CD4-positive, alpha-beta T cell (primary cell): Measurements from ENCODE around the gene PPEF1. TPM values are rescaled to one million over a fixed set of nuclear protein-coding genes. Genes with fewer than 3 reads are reported as not detected.

Source experiments
- ATAC-seq: fragments of 200-7000 bp; cut with Tn5 transposase; one replicate; pipeline ENCODE4 v1.10.0; 2022; ENCODE audit warnings: mild to moderate bottlenecking; ENCODE audit not compliant: poor library complexity
- CTCF ChIA-PET: fragments of 350-600 bp; sonication (Branson Sonifier 250); formaldehyde crosslinking; loops from one replicate; lab custom pipeline; 2021; ENCODE audit warnings: antibody characterized with exemption, inconsistent platforms; lab: Charles Lee
- POLR2A ChIA-PET: fragments of 350-600 bp; sonication (Branson Sonifier 250); formaldehyde crosslinking; loops from one replicate; lab custom pipeline; 2021; ENCODE audit warnings: antibody characterized with exemption, inconsistent platforms; lab: Charles Lee
- DNase-seq, 14 experiments: peaks; one replicate each; pipeline ENCODE4 v3.0.0-alpha.2; 2013 to 2020; ENCODE audit warnings: mixed read lengths in 2 of 14
- H3K27ac ChIP-seq, 2 donors: one replicate each; pipeline versions ENCODE4 v1.5.1 to v1.7.0; 2013; ENCODE audit warnings: low read length in 2 of 2, low read depth in 1 of 2, mild to moderate bottlenecking in 1 of 2
- H3K27me3 ChIP-seq, 2 experiments: 1 replicate in 1 of 2; 2 replicates in 1 of 2; pipeline versions ENCODE4 v1.6.1 to v1.7.0; 2013; ENCODE audit warnings: low read length in 2 of 2, control low read depth in 1 of 2, mild to moderate bottlenecking in 1 of 2, moderate library complexity in 1 of 2; ENCODE audit not compliant: insufficient read depth in 2 of 2, control insufficient read depth in 1 of 2
- H3K36me3 ChIP-seq: one replicate; pipeline ENCODE4 v1.6.1; 2013; ENCODE audit warnings: low read length, control low read depth; ENCODE audit not compliant: insufficient read depth
- H3K4me1 ChIP-seq: one replicate; pipeline ENCODE4 v1.6.1; 2013; ENCODE audit warnings: low read length, control low read depth; ENCODE audit not compliant: insufficient read depth
- H3K4me3 ChIP-seq: one replicate; pipeline ENCODE4 v1.5.1; 2013; ENCODE audit warnings: mild to moderate bottlenecking, low read length, moderate library complexity
- H3K9me3 ChIP-seq, 2 experiments: 1 replicate in 1 of 2; 2 replicates in 1 of 2; pipeline versions ENCODE4 v1.6.1 to v1.7.0; 2013; ENCODE audit warnings: low read length in 2 of 2, mild to moderate bottlenecking in 2 of 2, control low read depth in 1 of 2, moderate library complexity in 1 of 2; ENCODE audit not compliant: control insufficient read depth in 1 of 2, insufficient read depth in 1 of 2
- H3K27ac Mint-ChIP-seq: one replicate; pipeline ENCODE4 v1.8.0; 2020; ENCODE audit warnings: mixed read lengths
- H3K27me3 Mint-ChIP-seq: one replicate; pipeline ENCODE4 v1.8.0; 2021; ENCODE audit warnings: mixed read lengths
- H3K36me3 Mint-ChIP-seq: one replicate; pipeline ENCODE4 v1.8.0; 2021; ENCODE audit warnings: low read depth, mixed read lengths
- H3K4me1 Mint-ChIP-seq: one replicate; pipeline ENCODE4 v1.8.0; 2021; ENCODE audit warnings: low read depth, mixed read lengths
- H3K4me3 Mint-ChIP-seq: one replicate; pipeline ENCODE4 v1.8.0; 2020; ENCODE audit warnings: mild to moderate bottlenecking, mixed read lengths
- H3K9me3 Mint-ChIP-seq: one replicate; pipeline ENCODE4 v1.8.0; 2020; ENCODE audit warnings: mixed read lengths
- CTCF ChIP-seq: fragments of 200-600 bp; IDR thresholded peaks from one replicate; pipeline ENCODE4 v1.8.0; 2022; ENCODE audit warnings: antibody characterized with exemption, mild to moderate bottlenecking
- intact Hi-C, 2 experiments: fragments of 100-400 bp; cut with DNase I in 1 of 2; cut with micrococcal nuclease in 1 of 2; formaldehyde crosslinking; loops; one replicate each; pipeline versions ENCODE4 v1.15.1 to v1.9.0; 2023 to 2025; cut with DNase I, micrococcal nuclease
- total RNA-seq, 174 experiments: library from RNA in 2 of 174; stranded (reverse) in 2 of 174; gene quantifications; one replicate each; pipeline ENCODE4 v1.2.3 and lab custom pipeline; 2021 to 2026

PPEF1 gene
- total RNA-seq, 2 experiments from 2014 or later, result 0.34 TPM; not detected in 1

- Histone ChIP-seq H3K27me3 (no peaks in the 10 kb centered on the region), H3K9me3 (no peaks in the 10 kb centered on the region), H3K4me3 (no peak overlapping the region), H3K36me3 (no peaks in the 10 kb centered on the region), H3K4me1 (no peaks in the 10 kb centered on the region), H3K27ac (no peak overlapping the region)
- Mint-ChIP-seq H3K9me3 (no peaks in the 10 kb centered on the region), H3K4me3 (no peak overlapping the region), H3K36me3 (no peaks in the 10 kb centered on the region), H3K4me1 (no peaks in the 10 kb centered on the region), H3K27me3 (no peaks in the 10 kb centered on the region), H3K27ac (no peak overlapping the region)
- TF ChIP-seq CTCF, result no peak
- no peak for DNase-seq
- intact Hi-C loops, result no loop called here
- CTCF ChIA-PET, result no interaction called here
- ATAC-seq, result no peak
- POLR2A ChIA-PET, result no interaction called here
Measured at GRCh38 chrX:18709833-18710232, 2.4 kb downstream of the PPEF1 start.

- Histone ChIP-seq H3K9me3 (no peaks in the 10 kb centered on the region), H3K4me1 (no peaks in the 10 kb centered on the region), H3K36me3 (no peaks in the 10 kb centered on the region), H3K4me3 (no peak overlapping the region), H3K27me3 (no peaks in the 10 kb centered on the region), H3K27ac (no peak overlapping the region)
- Mint-ChIP-seq H3K36me3 (no peaks in the 10 kb centered on the region), H3K4me3 (no peak overlapping the region), H3K27me3 (no peaks in the 10 kb centered on the region), H3K9me3 (no peaks in the 10 kb centered on the region), H3K4me1 (no peaks in the 10 kb centered on the region), H3K27ac (no peak overlapping the region)
- ChIA-PET CTCF (no interaction called here), POLR2A (no interaction called here)
- no peak for TF ChIP-seq CTCF
- DNase-seq (no peak), ATAC-seq (no peak)
- intact Hi-C loops, result no loop called here
Measured at GRCh38 chrX:18714910-18715309, 7.5 kb downstream of the PPEF1 start.

GRCh38 chrX:18719852-18720251 is 12.4 kb downstream of the PPEF1 start:
- intact Hi-C loops, result no loop called here
- Histone ChIP-seq H3K9me3 (no peaks in the 10 kb centered on the region), H3K27ac (no peak overlapping the region), H3K36me3 (no peaks in the 10 kb centered on the region), H3K4me1 (no peaks in the 10 kb centered on the region), H3K4me3 (no peak overlapping the region), H3K27me3 (no peaks in the 10 kb centered on the region)
- TF ChIP-seq CTCF, result no peak
- no peaks in the 10 kb centered on the region for H3K9me3 Mint-ChIP-seq
- no peaks in the 10 kb centered on the region for H3K36me3 Mint-ChIP-seq
- no peak overlapping the region for H3K27ac Mint-ChIP-seq
- no peaks in the 10 kb centered on the region for H3K4me1 Mint-ChIP-seq
- ChIA-PET POLR2A (no interaction called here), CTCF (no interaction called here)
- DNase-seq, result no peak
- no peak for ATAC-seq
- no peaks in the 10 kb centered on the region for H3K27me3 Mint-ChIP-seq
- H3K4me3 Mint-ChIP-seq, result no peak overlapping the region
